Body of pancreas (tissue), 4 donors: ENCODE results near the gene CXCR6.

ENCODE experiments used
- CTCF ChIP-seq, 7 experiments: fragments of 450-650 bp in 4 of 7; fragments of 200-600 bp in 3 of 7; sonication (generic) in 3 of 7; IDR thresholded peaks; one replicate each; pipeline ENCODE4 v1.5.1; 2016 to 2019; ENCODE audit warnings: antibody characterized with exemption in 7 of 7
- POLR2A ChIP-seq, 3 donors: fragments of 450-650 bp; IDR thresholded peaks; one replicate each; pipeline ENCODE4 v1.6.1; 2016; ENCODE audit warnings: antibody characterized with exemption in 3 of 3, mild to moderate bottlenecking in 2 of 3

- TF ChIP-seq CTCF (IDR thresholded peaks at IDR 0.05): no peak
- no peak for TF ChIP-seq POLR2A (IDR thresholded peaks at IDR 0.05)
These were observed 20.2 kb upstream of the CXCR6 start for GRCh38 chr3:45922950-45923590.
